Neural progenitor cell (in vitro differentiated cells): ENCODE data around the gene FITM1. TPM values are rescaled to one million over a fixed set of nuclear protein-coding genes. Genes with fewer than 3 reads are reported as not detected.
A peak's percentile ranks its signal among the peaks of the same experiment; 100 is the strongest.

Experiments
- DNase-seq: peaks from one replicate; pipeline ENCODE4 v3.0.0-alpha.2; 2016; ENCODE audit warnings: low spot score
- H2AFZ ChIP-seq: fragments of 200-600 bp; sonication (generic); replicated peaks from 2 replicates; pipeline ENCODE4 v1.6.1; 2016; ENCODE audit warnings: antibody characterized with exemption
- H3F3A ChIP-seq: fragments of 200-600 bp; sonication (generic); 2 replicates; pipeline ENCODE4 v1.6.1; 2016; ENCODE audit warnings: antibody characterized with exemption, low read depth
- H3K27ac ChIP-seq: fragments of 200-600 bp; sonication (generic); 2 replicates; pipeline ENCODE4 v1.5.1; 2016; ENCODE audit warnings: mild to moderate bottlenecking
- H3K27me3 ChIP-seq: fragments of 200-600 bp; sonication (generic); 2 replicates; pipeline ENCODE4 v1.6.1; 2016; ENCODE audit warnings: mild to moderate bottlenecking, moderate library complexity
- H3K36me3 ChIP-seq: fragments of 200-600 bp; sonication (generic); 2 replicates; pipeline ENCODE4 v1.5.1; 2016
- H3K4me1 ChIP-seq: fragments of 200-600 bp; sonication (generic); 2 replicates; pipeline ENCODE4 v1.6.1; 2016; ENCODE audit warnings: mixed run types
- H3K4me2 ChIP-seq: fragments of 200-600 bp; sonication (generic); 2 replicates; pipeline ENCODE4 v1.6.1; 2016
- H3K4me3 ChIP-seq: fragments of 200-600 bp; sonication (generic); 2 replicates; pipeline ENCODE4 v1.5.1; 2016
- H3K79me2 ChIP-seq: fragments of 200-600 bp; sonication (generic); 2 replicates; pipeline ENCODE4 v1.6.1; 2016; ENCODE audit warnings: low read depth
- H3K9ac ChIP-seq: fragments of 200-600 bp; sonication (generic); 2 replicates; pipeline ENCODE4 v1.6.1; 2016
- H3K9me3 ChIP-seq: fragments of 200-600 bp; sonication (generic); 2 replicates; pipeline ENCODE4 v1.5.1; 2016; ENCODE audit warnings: low read depth
- H4K20me1 ChIP-seq: fragments of 200-600 bp; sonication (generic); 2 replicates; pipeline ENCODE4 v1.6.1; 2016; ENCODE audit warnings: low read depth
- H3K27ac Mint-ChIP-seq: 3 replicates; pipeline ENCODE4 v1.8.0; 2021; ENCODE audit warnings: mixed read lengths
- H3K27me3 Mint-ChIP-seq: 2 replicates; pipeline ENCODE4 v1.8.0; 2022; ENCODE audit warnings: low read depth, mild to moderate bottlenecking, inconsistent platforms, moderate library complexity, mixed read lengths; ENCODE audit not compliant: insufficient read depth
- H3K36me3 Mint-ChIP-seq: 3 replicates; pipeline ENCODE4 v1.8.0; 2021; ENCODE audit warnings: mixed read lengths
- H3K4me1 Mint-ChIP-seq: 3 replicates; pipeline ENCODE4 v1.8.0; 2021; ENCODE audit warnings: mixed read lengths
- H3K4me3 Mint-ChIP-seq: 3 replicates; pipeline ENCODE4 v1.8.0; 2021; ENCODE audit warnings: mild to moderate bottlenecking, moderate library complexity, mixed read lengths
- H3K9me3 Mint-ChIP-seq: 3 replicates; pipeline ENCODE4 v1.8.0; 2020; ENCODE audit warnings: mixed read lengths
- EZH2 ChIP-seq: fragments of 200-600 bp; sonication (generic); IDR thresholded peaks from 2 replicates; pipeline ENCODE4 v1.6.1; 2017; ENCODE audit warnings: antibody characterized with exemption, mild to moderate bottlenecking, moderate library complexity
- EZH2phosphoT487 ChIP-seq: fragments of 200-600 bp; sonication (generic); IDR thresholded peaks from 2 replicates; pipeline ENCODE4 v1.6.1; 2017; ENCODE audit warnings: antibody characterized with exemption
- total RNA-seq: library from RNA; depleted of rRNA; stranded (reverse); fragments of >200 nt; gene quantifications from 2 replicates; pipeline ENCODE4 v1.2.3, GENCODE V29; 2015; ENCODE audit warnings: low replicate concordance
- TF ChIP-seq, protein P1 (sequence below): fragments of 200-600 bp; sonication (generic); IDR thresholded peaks from 2 replicates; pipeline ENCODE4 v1.5.1; 2017; ENCODE audit warnings: antibody characterized with exemption, mild to moderate bottlenecking

The FITM1 gene
- total RNA-seq, 1 donor from 2014 or later: 0.77 TPM

DNA sequence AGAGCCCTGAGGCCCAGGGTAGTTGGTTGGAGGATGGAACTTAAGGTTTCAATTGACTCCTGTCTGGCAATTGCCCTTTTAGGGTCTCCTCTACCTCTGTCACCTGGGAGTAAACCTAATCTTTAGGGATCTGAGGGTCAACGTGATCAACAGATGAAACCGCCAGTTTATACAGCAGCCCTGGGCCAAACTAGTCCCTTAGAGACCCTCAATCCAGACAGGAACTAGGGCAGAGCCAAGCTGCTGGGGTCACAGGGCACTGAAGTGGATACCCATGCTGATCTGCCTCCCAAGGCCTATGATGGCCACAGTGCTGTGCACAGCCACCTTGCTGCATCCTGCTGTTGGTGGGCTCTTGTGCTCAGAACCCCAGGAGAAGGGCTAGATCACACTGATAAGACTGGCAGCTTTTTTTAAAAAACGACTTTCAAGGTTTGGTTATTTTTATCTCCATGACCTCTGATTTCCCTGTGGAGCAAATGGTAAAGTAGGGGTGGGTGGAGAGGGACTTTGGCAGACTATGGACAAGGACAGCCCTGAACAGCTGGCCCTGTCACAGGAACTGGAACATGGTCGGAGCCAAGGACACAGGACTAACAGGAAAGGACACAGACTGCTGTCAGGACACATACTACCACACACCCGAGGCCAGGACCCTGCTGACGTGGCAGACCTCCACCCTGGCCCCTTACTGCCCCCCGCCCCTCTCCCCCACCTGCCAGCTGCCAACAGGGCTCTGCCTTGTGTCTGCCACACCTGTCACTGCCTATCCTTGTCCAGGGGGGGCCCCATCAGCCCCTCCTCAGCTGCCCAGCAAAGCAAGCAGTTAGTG is 474 bp downstream of the FITM1 start:
- H3K4me1 ChIP-seq: no peaks in the 10 kb centered on the region
- H3K27ac ChIP-seq: no peak overlapping the region
- Mint-ChIP-seq H3K4me1 (peaks cover 5% of the 10 kb centered on the region), H3K36me3 (no peaks in the 10 kb centered on the region), H3K4me3 (no peak overlapping the region), H3K27ac (no peak overlapping the region), H3K9me3 (no peaks in the 10 kb centered on the region), H3K27me3 (peaks cover 4% of the 10 kb centered on the region)
- DNase-seq: no peak
- no peaks in the 10 kb centered on the region for H3K36me3 ChIP-seq
- H3K4me3 ChIP-seq: no peak overlapping the region
- H3K27me3 ChIP-seq: no peaks in the 10 kb centered on the region
- H2AFZ ChIP-seq: no peak overlapping the region
- no peaks in the 10 kb centered on the region for H4K20me1 ChIP-seq
- H3K4me2 ChIP-seq: no peak overlapping the region
- H3K9me3 ChIP-seq: no peaks in the 10 kb centered on the region
- no peaks in the 10 kb centered on the region for H3K79me2 ChIP-seq
- no peak overlapping the region for H3K9ac ChIP-seq
- H3F3A ChIP-seq: peaks cover 13% of the 10 kb centered on the region
- TF ChIP-seq, protein P1, sequence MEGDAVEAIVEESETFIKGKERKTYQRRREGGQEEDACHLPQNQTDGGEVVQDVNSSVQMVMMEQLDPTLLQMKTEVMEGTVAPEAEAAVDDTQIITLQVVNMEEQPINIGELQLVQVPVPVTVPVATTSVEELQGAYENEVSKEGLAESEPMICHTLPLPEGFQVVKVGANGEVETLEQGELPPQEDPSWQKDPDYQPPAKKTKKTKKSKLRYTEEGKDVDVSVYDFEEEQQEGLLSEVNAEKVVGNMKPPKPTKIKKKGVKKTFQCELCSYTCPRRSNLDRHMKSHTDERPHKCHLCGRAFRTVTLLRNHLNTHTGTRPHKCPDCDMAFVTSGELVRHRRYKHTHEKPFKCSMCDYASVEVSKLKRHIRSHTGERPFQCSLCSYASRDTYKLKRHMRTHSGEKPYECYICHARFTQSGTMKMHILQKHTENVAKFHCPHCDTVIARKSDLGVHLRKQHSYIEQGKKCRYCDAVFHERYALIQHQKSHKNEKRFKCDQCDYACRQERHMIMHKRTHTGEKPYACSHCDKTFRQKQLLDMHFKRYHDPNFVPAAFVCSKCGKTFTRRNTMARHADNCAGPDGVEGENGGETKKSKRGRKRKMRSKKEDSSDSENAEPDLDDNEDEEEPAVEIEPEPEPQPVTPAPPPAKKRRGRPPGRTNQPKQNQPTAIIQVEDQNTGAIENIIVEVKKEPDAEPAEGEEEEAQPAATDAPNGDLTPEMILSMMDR: no peak
- no peak for TF ChIP-seq EZH2

DNA sequence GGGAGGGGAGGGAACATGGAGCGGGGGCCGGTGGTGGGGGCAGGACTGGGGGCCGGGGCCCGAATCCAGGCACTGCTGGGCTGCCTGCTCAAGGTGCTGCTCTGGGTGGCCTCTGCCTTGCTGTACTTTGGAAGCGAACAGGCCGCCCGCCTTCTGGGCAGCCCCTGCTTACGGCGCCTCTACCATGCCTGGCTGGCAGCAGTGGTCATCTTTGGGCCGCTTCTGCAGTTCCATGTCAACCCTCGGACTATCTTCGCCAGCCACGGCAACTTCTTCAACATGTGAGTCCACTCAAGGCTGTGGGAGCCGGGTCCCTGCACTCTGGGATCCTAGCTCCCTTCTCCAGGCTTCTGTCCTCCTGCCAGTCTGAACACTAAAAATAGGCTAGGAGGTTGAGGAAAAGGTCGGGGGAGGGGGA is 1.1 kb downstream of the FITM1 start:
- no peak overlapping the region for H2AFZ ChIP-seq
- H3K9me3 Mint-ChIP-seq: no peaks in the 10 kb centered on the region
- H3K27ac ChIP-seq: no peak overlapping the region
- H3K36me3 ChIP-seq: no peaks in the 10 kb centered on the region
- TF ChIP-seq EZH2 (no peak), EZH2phosphoT487 (no peak)
- TF ChIP-seq, protein P1: no peak
- H4K20me1 ChIP-seq: no peaks in the 10 kb centered on the region
- no peak overlapping the region for H3K4me2 ChIP-seq
- H3K4me1 Mint-ChIP-seq: peaks cover 7% of the 10 kb centered on the region
- H3K9me3 ChIP-seq: no peaks in the 10 kb centered on the region
- H3K79me2 ChIP-seq: no peaks in the 10 kb centered on the region
- no peak overlapping the region for H3K4me3 ChIP-seq
- peaks cover 4% of the 10 kb centered on the region for H3K27me3 ChIP-seq
- H3K36me3 Mint-ChIP-seq: no peaks in the 10 kb centered on the region
- DNase-seq: no peak
- peaks cover 4% of the 10 kb centered on the region for H3K27me3 Mint-ChIP-seq
- peaks cover 13% of the 10 kb centered on the region for H3F3A ChIP-seq
- peaks cover 1% of the 10 kb centered on the region for H3K4me1 ChIP-seq
- no peak overlapping the region for H3K4me3 Mint-ChIP-seq
- no peak overlapping the region for H3K27ac Mint-ChIP-seq
- no peak overlapping the region for H3K9ac ChIP-seq

DNA sequence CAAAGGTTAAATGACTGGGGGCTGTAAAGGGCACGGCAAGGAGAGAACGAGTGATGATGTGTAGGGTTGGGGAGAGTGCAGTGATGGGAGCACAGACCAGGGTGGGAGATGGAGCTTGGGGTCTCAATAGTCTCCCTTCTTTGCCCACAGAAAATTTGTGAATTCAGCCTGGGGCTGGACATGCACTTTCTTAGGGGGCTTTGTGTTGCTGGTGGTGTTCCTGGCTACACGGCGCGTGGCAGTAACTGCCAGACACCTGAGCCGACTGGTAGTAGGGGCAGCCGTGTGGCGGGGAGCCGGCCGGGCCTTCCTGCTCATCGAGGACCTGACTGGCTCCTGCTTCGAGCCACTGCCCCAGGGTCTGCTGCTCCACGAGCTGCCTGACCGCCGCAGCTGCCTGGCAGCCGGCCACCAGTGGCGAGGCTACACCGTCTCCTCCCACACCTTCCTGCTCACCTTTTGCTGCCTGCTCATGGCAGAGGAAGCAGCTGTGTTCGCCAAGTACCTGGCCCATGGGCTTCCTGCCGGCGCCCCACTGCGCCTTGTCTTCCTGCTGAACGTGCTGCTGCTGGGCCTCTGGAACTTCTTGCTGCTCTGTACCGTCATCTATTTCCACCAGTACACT is 1.7 kb downstream of the FITM1 start:
- Mint-ChIP-seq H3K4me3 (peak overlapping the region; percentile 27), H3K27ac (peak overlapping the region; percentile 13)

More for the DNA sequence above, 1.7 kb downstream of the FITM1 start:
- no peaks in the 10 kb centered on the region for H3K79me2 ChIP-seq
- no peaks in the 10 kb centered on the region for H4K20me1 ChIP-seq
- DNase-seq: no peak
- no peak overlapping the region for H3K9ac ChIP-seq
- Mint-ChIP-seq H3K9me3 (no peaks in the 10 kb centered on the region), H3K27me3 (peaks cover 7% of the 10 kb centered on the region), H3K4me1 (peaks cover 13% of the 10 kb centered on the region), H3K36me3 (peaks cover 4% of the 10 kb centered on the region)
- peaks cover 20% of the 10 kb centered on the region for H3F3A ChIP-seq
- peaks cover 6% of the 10 kb centered on the region for H3K4me1 ChIP-seq
- H3K4me3 ChIP-seq: no peak overlapping the region
- TF ChIP-seq EZH2 (no peak), EZH2phosphoT487 (no peak)
- TF ChIP-seq, protein P1: no peak
- peaks cover 9% of the 10 kb centered on the region for H3K27me3 ChIP-seq
- no peaks in the 10 kb centered on the region for H3K36me3 ChIP-seq
- no peak overlapping the region for H2AFZ ChIP-seq
- no peak overlapping the region for H3K4me2 ChIP-seq
- no peaks in the 10 kb centered on the region for H3K9me3 ChIP-seq
- no peak overlapping the region for H3K27ac ChIP-seq
